Right lobe of liver (tissue), 6 donors: Measurements from ENCODE around the gene ARHGEF37. TPM values are rescaled to one million over a fixed set of nuclear protein-coding genes. Genes with fewer than 3 reads are reported as not detected.

Source experiments
- ATAC-seq, 4 donors: fragments of 200-7000 bp; cut with Tn5 transposase; one replicate each; pipeline ENCODE4 v1.9.1; 2020; ENCODE audit warnings: mild to moderate bottlenecking in 4 of 4, moderate library complexity in 4 of 4
- DNase-seq, 3 donors: peaks; one replicate each; pipeline ENCODE4 v3.0.0-alpha.2; 2020
- H3K27ac ChIP-seq, 3 donors: fragments of 200-600 bp; one replicate each; pipeline ENCODE4 v1.8.0; 2022
- H3K27me3 ChIP-seq, 2 donors: fragments of 200-600 bp; one replicate each; pipeline ENCODE4 v1.8.0; 2022
- H3K36me3 ChIP-seq, 4 donors: fragments of 200-600 bp; sonication (generic) in 1 of 4; one replicate each; pipeline versions ENCODE4 v1.5.1 to v1.8.0; 2017 to 2022; ENCODE audit warnings: control low read depth in 1 of 4
- H3K4me1 ChIP-seq, 4 donors: fragments of 200-600 bp; sonication (generic) in 1 of 4; one replicate each; pipeline versions ENCODE4 v1.5.1 to v1.8.0; 2017 to 2022; ENCODE audit warnings: control low read depth in 1 of 4
- H3K4me3 ChIP-seq, 3 donors: fragments of 200-600 bp; one replicate each; pipeline ENCODE4 v1.8.0; 2022
- H3K9me3 ChIP-seq, 4 donors: fragments of 200-600 bp; sonication (generic) in 1 of 4; one replicate each; pipeline versions ENCODE4 v1.5.1 to v1.8.0; 2017 to 2022; ENCODE audit warnings: control low read depth in 1 of 4
- POLR2A ChIP-seq: fragments of 450-650 bp; IDR thresholded peaks from one replicate; pipeline ENCODE4 v1.6.1; 2017; ENCODE audit warnings: antibody characterized with exemption, mild to moderate bottlenecking
- WGBS: methylation state at CpG from one replicate; pipeline ENCODE4 v1.1.6; 2018; ENCODE audit warnings: low coverage, low lambda C conversion rate; ENCODE audit not compliant: insufficient coverage; ENCODE audit errors: missing lambda C conversion rate; 5-methylcytosine and 5-hydroxymethylcytosine counted together
- intact Hi-C, 2 donors: fragments of 100-400 bp; cut with DNase I; formaldehyde crosslinking; loops; one replicate each; pipeline versions ENCODE4 v1.11.2 to v1.14.1; 2022
- total RNA-seq, 6 experiments: library from RNA; depleted of rRNA in 2 of 6; stranded (reverse); fragments of >200 nt in 2 of 6; fragmentation: NEBNext Ultra II Directional in 3 of 6; extraction: Animal tissue kit (Norgen Biotek cat#: 25700) in 3 of 6; gene quantifications; one replicate each; pipeline versions ENCODE4 v1.1.0 to v1.2.4, GENCODE V29; 2016 to 2023
- TF ChIP-seq, protein P1 (sequence below), 4 donors: fragments of 200-600 bp in 3 of 4; fragments of 450-650 bp in 1 of 4; IDR thresholded peaks; one replicate each; pipeline versions ENCODE4 v1.5.1 to v1.8.0; 2016 to 2022; ENCODE audit warnings: antibody characterized with exemption in 4 of 4, mild to moderate bottlenecking in 2 of 4
- donor health status: DM: no; HTN: yes; CAD: no.
- donor health status: DM: no; HTN: no; CAD: no.
- donor health status: DM: no; HTN: no; CAD: no.
- donor health status: DM: no; HTN: yes; CAD: no.
- donor health status: DM: no; HTN: yes; CAD: no.

Gene ARHGEF37
- total RNA-seq, 6 experiments from 2014 or later = 1.6 to 7.3 (median 2.1) TPM

DNA sequence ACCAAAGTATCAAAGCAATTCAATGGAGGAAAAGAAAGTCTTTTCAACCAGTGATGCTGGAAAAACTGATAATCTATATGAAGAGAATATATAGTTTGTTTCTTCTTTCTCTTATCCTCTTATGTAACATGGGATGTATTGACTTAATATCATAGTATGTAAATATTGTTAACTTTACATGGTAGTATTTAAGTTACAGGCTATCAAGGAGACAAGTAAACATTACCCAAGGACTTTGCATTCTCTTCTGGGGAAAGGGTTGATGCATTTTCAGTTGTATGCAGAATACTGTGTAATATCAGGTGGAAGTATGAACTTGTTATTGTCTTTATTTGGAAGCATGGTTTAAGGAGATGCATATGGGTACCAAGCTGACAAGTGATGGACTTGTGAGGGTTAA, 9.1 kb upstream of the ARHGEF37 start:
- Histone ChIP-seq H3K9me3 (no peaks in the 10 kb centered on the region), H3K36me3 (no peaks in the 10 kb centered on the region), H3K4me3 (no peak overlapping the region), H3K4me1 (no peaks in the 10 kb centered on the region), H3K27me3 (no peaks in the 10 kb centered on the region), H3K27ac (no peak overlapping the region)
- intact Hi-C loops = no loop called here
- DNase-seq (no peak), ATAC-seq (no peak)
- no peak for TF ChIP-seq POLR2A
- TF ChIP-seq, protein P1, sequence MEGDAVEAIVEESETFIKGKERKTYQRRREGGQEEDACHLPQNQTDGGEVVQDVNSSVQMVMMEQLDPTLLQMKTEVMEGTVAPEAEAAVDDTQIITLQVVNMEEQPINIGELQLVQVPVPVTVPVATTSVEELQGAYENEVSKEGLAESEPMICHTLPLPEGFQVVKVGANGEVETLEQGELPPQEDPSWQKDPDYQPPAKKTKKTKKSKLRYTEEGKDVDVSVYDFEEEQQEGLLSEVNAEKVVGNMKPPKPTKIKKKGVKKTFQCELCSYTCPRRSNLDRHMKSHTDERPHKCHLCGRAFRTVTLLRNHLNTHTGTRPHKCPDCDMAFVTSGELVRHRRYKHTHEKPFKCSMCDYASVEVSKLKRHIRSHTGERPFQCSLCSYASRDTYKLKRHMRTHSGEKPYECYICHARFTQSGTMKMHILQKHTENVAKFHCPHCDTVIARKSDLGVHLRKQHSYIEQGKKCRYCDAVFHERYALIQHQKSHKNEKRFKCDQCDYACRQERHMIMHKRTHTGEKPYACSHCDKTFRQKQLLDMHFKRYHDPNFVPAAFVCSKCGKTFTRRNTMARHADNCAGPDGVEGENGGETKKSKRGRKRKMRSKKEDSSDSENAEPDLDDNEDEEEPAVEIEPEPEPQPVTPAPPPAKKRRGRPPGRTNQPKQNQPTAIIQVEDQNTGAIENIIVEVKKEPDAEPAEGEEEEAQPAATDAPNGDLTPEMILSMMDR (IDR thresholded peaks at IDR 0.05) = no peak

DNA sequence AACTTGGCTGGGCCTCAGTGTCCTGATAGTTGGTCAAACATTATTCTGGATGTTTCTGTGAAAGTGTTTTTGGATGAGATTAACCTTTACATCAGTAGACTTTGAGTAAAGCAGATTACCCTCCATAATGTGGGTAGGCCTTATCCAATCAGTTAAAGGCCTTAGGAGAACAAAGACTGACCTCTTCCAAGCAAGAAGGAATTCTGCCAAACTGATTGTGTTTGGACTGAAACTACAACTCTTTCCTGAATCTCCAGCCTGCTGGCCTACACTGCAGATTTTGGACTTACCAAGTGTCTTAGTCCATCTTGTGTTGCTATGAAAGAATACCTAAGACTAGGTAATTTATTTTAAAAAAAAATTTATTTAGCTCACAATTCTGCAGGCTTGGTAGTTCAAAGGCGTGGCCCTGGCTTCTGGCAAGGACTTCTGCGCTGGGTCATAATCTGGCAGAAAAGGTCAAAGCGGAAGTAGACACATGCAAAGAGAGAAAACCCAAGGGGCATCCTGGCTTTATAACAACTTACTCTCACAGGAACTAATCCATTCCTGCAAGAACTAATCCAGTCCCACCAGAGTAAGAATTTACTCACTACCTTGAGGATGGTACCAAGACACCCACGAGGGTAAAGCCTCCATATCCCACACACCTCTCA, 8.6 kb upstream of the ARHGEF37 start:
- DNase-seq (no peak), ATAC-seq (no peak)
- Histone ChIP-seq H3K9me3 (no peaks in the 10 kb centered on the region), H3K27ac (no peak overlapping the region), H3K27me3 (no peaks in the 10 kb centered on the region), H3K36me3 (no peaks in the 10 kb centered on the region), H3K4me3 (no peak overlapping the region), H3K4me1 (no peaks in the 10 kb centered on the region)
- intact Hi-C loops = no loop called here
- 87% methylated on average over 4 of the region's 4 CpGs for WGBS
- TF ChIP-seq, protein P1 (IDR thresholded peaks at IDR 0.05) = no peak
- no peak for TF ChIP-seq POLR2A

DNA sequence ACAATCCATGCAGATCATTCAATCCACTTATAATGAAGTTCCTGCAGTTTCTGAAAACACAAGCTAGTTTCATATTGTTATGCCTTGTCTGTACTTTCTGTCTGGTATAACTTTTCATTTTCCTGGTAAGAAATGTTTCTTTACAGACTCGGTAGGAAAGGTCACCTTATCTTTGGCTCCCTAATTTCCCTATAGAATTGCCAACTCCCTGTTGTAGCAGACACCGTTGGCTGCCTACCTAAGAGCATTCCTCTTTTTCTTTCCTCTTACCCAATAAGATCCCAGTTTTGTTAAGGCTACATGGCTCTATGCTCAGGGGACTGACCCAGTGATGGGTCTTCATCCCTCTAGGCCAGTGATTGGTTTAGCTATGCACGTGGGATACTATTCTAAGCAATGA, 6.2 kb upstream of the ARHGEF37 start:
- ATAC-seq (no peak), DNase-seq (no peak)
- intact Hi-C loops = no loop called here
- no peaks in the 10 kb centered on the region for H3K4me1 ChIP-seq
- H3K4me3 ChIP-seq = no peak overlapping the region
- H3K36me3 ChIP-seq = no peaks in the 10 kb centered on the region
- H3K27ac ChIP-seq = no peak overlapping the region
- WGBS = 78% methylated on average over 2 of the region's 3 CpGs
- no peak for TF ChIP-seq POLR2A
- TF ChIP-seq, protein P1 (IDR thresholded peaks at IDR 0.05) = no peak
- no peaks in the 10 kb centered on the region for H3K27me3 ChIP-seq
- H3K9me3 ChIP-seq = no peaks in the 10 kb centered on the region

DNA sequence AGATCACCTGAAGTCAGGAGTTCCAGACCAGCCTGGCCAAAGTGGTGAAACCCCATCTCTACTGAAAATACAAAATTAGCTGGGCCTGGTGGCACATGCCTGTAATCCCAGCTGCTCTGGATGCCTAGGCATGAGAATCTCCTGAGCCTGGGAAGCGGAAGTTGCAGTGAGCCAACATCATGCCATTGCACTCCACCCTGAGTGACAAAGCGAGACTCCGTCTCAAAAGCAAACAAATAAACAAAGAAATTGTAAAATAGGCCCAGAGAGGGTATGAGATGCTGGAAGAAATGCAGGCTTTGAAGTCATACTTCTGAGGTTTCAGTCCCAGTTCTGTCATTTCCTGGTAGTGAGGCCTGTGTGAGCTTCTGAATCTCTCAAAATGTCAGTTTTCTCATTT, 5.3 kb upstream of the ARHGEF37 start:
- DNase-seq = no peak
- H3K4me3 ChIP-seq = no peak overlapping the region
- H3K27ac ChIP-seq = no peak overlapping the region
- H3K36me3 ChIP-seq = no peaks in the 10 kb centered on the region
- H3K4me1 ChIP-seq = no peaks in the 10 kb centered on the region
- ATAC-seq = no peak
- H3K27me3 ChIP-seq = no peaks in the 10 kb centered on the region
- intact Hi-C loops = no loop called here
- WGBS = 90% methylated on average over 3 of the region's 3 CpGs
- H3K9me3 ChIP-seq = no peaks in the 10 kb centered on the region
- no peak for TF ChIP-seq POLR2A
- TF ChIP-seq, protein P1 (IDR thresholded peaks at IDR 0.05) = no peak

DNA sequence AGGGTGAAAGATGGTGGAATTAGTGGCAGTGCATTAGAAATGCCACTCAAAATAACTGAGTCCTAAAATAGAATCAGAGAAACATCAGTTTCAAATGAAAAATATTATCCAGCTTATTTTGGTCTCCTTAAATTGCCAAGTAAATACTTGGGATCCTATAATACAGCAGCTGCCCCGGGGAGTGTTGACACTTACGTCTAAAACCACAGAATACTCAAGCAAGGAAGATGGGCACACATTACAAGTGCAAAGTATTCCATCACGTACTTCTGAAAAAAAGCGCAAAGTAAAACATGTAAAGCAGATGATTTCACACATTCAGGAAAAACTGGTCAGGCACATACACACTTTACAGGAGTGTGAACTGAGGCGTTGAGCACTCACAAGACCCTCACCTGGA, 2.4 kb upstream of the ARHGEF37 start:
- Histone ChIP-seq H3K4me1 (peaks cover 0 to 23% (median 8%) of the 10 kb centered on the region in 4 donors), H3K9me3 (no peaks in the 10 kb centered on the region), H3K27ac (no peak overlapping the region), H3K27me3 (no peaks in the 10 kb centered on the region), H3K36me3 (no peaks in the 10 kb centered on the region), H3K4me3 (no peak overlapping the region)
- TF ChIP-seq, protein P1 (IDR thresholded peaks at IDR 0.05) = no peak
- TF ChIP-seq POLR2A = no peak
- DNase-seq (no peak), ATAC-seq (no peak)
- 92% methylated on average over 5 of the region's 5 CpGs for WGBS
- intact Hi-C loops = no loop called here
